GM18502 (cell line): ENCODE measurements around the gene ANKIB1.
A peak's percentile ranks its signal among the peaks of the same experiment; 100 is the strongest.
"Not testable (repeated sequence)": the region's sequence is repeated elsewhere in the genome, so short reads cannot be mapped to it uniquely, and the experiment has no call there.

Experiments
- ATAC-seq: cut with Tn5 transposase; IDR thresholded peaks from one replicate; pipeline ENCODE4 v1.9.1; 2021; ENCODE audit warnings: mild to moderate bottlenecking; ENCODE audit not compliant: unreplicated experiment, poor library complexity

The ANKIB1 gene

GRCh38 chr7:92436612-92437445, 191.1 kb downstream of the ANKIB1 start:
- no peak for ATAC-seq

DNA sequence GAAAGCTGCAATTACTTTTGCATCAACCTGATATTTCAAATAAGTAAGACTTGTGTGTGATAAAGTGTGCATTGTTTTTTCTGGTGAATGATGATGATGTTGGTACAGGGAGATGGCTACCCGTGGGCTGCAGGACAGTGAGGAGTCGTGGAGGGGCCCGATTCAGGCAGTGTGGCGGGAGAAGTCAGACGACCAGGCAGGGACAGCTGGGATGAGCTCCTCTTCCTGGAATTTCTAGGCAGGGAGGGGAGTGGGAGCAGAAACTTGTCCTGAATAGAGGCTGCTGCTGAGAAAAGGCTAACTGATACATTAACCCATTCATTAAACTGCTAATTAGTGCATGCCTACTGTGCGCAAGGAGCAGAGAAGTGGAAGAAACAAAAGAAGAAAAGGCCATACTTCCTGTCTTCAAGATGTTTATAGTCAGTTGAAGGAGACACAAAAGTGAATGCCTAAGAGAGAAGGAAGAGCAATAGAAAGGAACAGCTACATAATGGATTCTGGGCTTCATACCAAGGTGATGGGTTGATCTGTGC, 192.2 kb downstream of the ANKIB1 start:
- no peak for ATAC-seq

GRCh38 chr7:92442720-92443119, 196.9 kb downstream of the ANKIB1 start:
- not testable (repeated sequence) for ATAC-seq

- no peak for ATAC-seq
Observed at GRCh38 chr7:92446869-92447344, 201.1 kb downstream of the ANKIB1 start.

DNA sequence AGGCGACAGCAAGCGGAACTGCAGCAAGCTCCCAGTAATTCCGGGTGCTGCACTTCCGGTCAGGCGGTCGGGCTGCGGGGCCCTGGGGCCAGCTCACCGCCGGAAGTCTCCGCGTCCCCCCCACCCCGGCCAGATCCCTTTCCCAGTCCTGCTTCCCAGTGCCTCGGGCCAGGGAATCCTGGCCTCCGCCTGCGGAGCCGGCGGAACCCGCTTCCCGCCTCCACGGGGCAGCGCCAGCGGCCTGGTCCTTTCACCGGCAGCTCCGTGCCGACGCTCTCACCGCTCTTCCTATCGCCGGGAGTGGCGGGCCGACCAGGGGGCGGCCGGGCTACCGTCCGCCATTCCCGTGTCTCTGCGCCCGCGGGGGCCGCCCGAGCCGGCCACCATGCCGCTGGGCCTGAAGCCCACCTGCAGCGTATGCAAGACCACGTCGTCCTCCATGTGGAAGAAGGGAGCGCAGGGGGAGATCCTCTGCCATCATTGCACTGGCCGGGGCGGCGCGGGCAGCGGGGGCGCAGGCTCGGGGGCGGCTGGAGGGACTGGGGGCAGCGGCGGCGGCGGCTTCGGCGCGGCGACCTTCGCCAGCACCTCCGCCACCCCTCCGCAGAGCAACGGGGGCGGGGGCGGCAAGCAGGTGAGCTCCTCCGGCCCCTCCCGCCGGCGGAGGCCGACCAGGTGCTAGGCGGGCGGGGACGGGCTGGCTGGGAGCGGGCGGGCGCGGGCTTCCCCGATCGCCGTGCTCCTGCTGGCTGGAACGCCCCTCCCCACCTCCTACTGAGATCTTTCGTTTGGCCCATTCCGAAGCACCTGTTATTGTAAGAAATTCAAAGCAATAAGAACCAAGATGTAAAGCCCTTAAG, 201.8 kb downstream of the ANKIB1 start, which contains the start of gene GATAD1:
TSS of gene GATAD1 (plus strand) at position 138 of the 860 bp plus-strand sequence. CDS start at position 386, 248 bp downstream.
- peak; percentile 91 for ATAC-seq

- ATAC-seq = peak; percentile 53
Observed at GRCh38 chr7:92448205-92448747, 202.5 kb downstream of the ANKIB1 start.
